K562 (cell line): ENCODE measurements around the gene SLC9A7. TPM values are rescaled to one million over a fixed set of nuclear protein-coding genes. Genes with fewer than 3 reads are reported as not detected.

ENCODE experiments used
- ATAC-seq: fragments of 200-7000 bp; cut with Tn5 transposase; 3 replicates; pipeline ENCODE4 v1.9.1; 2020; ENCODE audit warnings: moderate library complexity
- BruUV-seq: library from RNA; stranded (reverse); fragments of 400-500 nt; replicated peaks from 2 replicates; lab custom pipeline; 2021; lab: Mats Ljungman, UMichigan
- CTCF ChIA-PET: fragments of 300-600 bp; formaldehyde crosslinking; extraction: SDS; loops from one replicate; lab custom pipeline; 2021; ENCODE audit warnings: low intra/inter-chr PET ratio; lab: Yijun Ruan, JAX
- POLR2A ChIA-PET: fragments of 300-600, 350-650 bp; sonication (Branson Sonifier 250); formaldehyde crosslinking; extraction: SDS; loops from one replicate; lab custom pipeline; 2021; ENCODE audit warnings: antibody characterized with exemption, inconsistent platforms; lab: Yijun Ruan, JAX
- DNase-seq, 4 experiments: peaks; one replicate each; pipeline versions ENCODE4 v3.0.0 to v3.0.0-alpha.2; 2011 to 2018; ENCODE audit warnings: low spot score in 3 of 4, mixed read lengths in 3 of 4; ENCODE audit errors: extremely low read depth in 1 of 4
- FAIRE-seq: peaks from 2 replicates; lab custom pipeline; 2011; peaks lifted over from hg19 to GRCh38; lab: Jason Lieb, UNC
- H2AFZ ChIP-seq: 2 replicates; pipeline ENCODE4 v1.6.0; 2011; ENCODE audit warnings: low read depth, low read length, control low read depth, inconsistent platforms
- H3K27ac ChIP-seq: fragments of 200-600 bp; 3 replicates; pipeline ENCODE4 v1.8.0; 2011; ENCODE audit warnings: low read depth, mild to moderate bottlenecking, control low read depth, inconsistent platforms, low read length, moderate library complexity, mixed read lengths; ENCODE audit errors: extremely low read depth
- H3K27me3 ChIP-seq, 2 experiments: fragments of 300-600 bp in 1 of 2; 2 replicates in 1 of 2; 3 replicates in 1 of 2; pipeline versions ENCODE4 v1.6.0 to v1.8.0; 2011; ENCODE audit warnings: inconsistent platforms in 2 of 2, low read length in 2 of 2, mild to moderate bottlenecking in 1 of 2, mixed read lengths in 1 of 2, moderate library complexity in 1 of 2; ENCODE audit not compliant: control insufficient read depth in 2 of 2, insufficient read depth in 2 of 2
- H3K36me3 ChIP-seq: fragments of 300-600 bp; 3 replicates; pipeline ENCODE4 v1.8.0; 2011; ENCODE audit warnings: mild to moderate bottlenecking, low read length, inconsistent platforms; ENCODE audit not compliant: control insufficient read depth, insufficient read depth
- H3K4me1 ChIP-seq, 2 experiments: fragments of 200-600 bp in 1 of 2; replicated peaks in 1 of 2; 2 replicates in 1 of 2; 3 replicates in 1 of 2; pipeline versions ENCODE4 v1.5.1 to v1.8.0; 2011; ENCODE audit warnings: inconsistent platforms in 2 of 2, low read length in 2 of 2, mild to moderate bottlenecking in 1 of 2, mixed read lengths in 1 of 2, moderate library complexity in 1 of 2; ENCODE audit not compliant: control insufficient read depth in 2 of 2, insufficient read depth in 2 of 2
- H3K4me2 ChIP-seq: 2 replicates; pipeline ENCODE4 v1.6.1; 2011; ENCODE audit warnings: low read length, control low read depth, inconsistent platforms, mixed read lengths; ENCODE audit not compliant: insufficient read depth
- H3K4me3 ChIP-seq: fragments of 200-600 bp; sonication (generic), shearing (Covaris generic); 2 replicates; pipeline ENCODE4 v1.5.1; 2016; ENCODE audit warnings: control low read depth, inconsistent platforms
- H3K79me2 ChIP-seq: fragments of 200-600 bp; 3 replicates; pipeline ENCODE4 v1.8.0; 2011; ENCODE audit warnings: low read length, inconsistent platforms; ENCODE audit not compliant: control insufficient read depth, insufficient read depth
- H3K9ac ChIP-seq, 2 experiments: 2 replicates each; pipeline versions ENCODE4 v1.6.0 to v1.6.1; 2011; ENCODE audit warnings: low read depth in 2 of 2, low read length in 2 of 2, control low read depth in 1 of 2, inconsistent platforms in 1 of 2, mild to moderate bottlenecking in 1 of 2, mixed read lengths in 1 of 2; ENCODE audit not compliant: insufficient read depth in 1 of 2
- H3K9me1 ChIP-seq: one replicate; pipeline ENCODE4 v1.6.0; 2011; ENCODE audit warnings: inconsistent platforms, mild to moderate bottlenecking, low read length, moderate library complexity; ENCODE audit not compliant: control insufficient read depth, insufficient read depth
- H3K9me3 ChIP-seq: replicated peaks from 2 replicates; pipeline ENCODE4 v1.5.1; 2011; ENCODE audit warnings: low read depth, low read length, inconsistent platforms; ENCODE audit not compliant: control insufficient read depth, insufficient read depth
- H4K20me1 ChIP-seq: replicated peaks from 2 replicates; pipeline ENCODE4 v1.6.1; 2011; ENCODE audit warnings: low read length, inconsistent platforms, mixed read lengths; ENCODE audit not compliant: control insufficient read depth, insufficient read depth
- ETV1 ChIP-seq: fragments of 450-650 bp; conservative IDR thresholded peaks from 2 replicates; pipeline ENCODE4 v1.6.1; 2016; ENCODE audit warnings: missing genetic modification characterization, control low read depth, low read depth, missing compliant biosample characterization
- PML ChIP-seq: IDR thresholded peaks from 2 replicates; pipeline ENCODE4 v1.6.1; 2012; ENCODE audit warnings: low read length, inconsistent platforms
- POLR2H ChIP-seq: IDR thresholded peaks from 2 replicates; pipeline ENCODE4 v1.6.1; 2016; ENCODE audit warnings: missing genetic modification characterization, low read depth, mild to moderate bottlenecking, control low read depth, missing compliant biosample characterization, moderate library complexity
- PRMT5 ChIP-seq: sonication (generic); formaldehyde crosslinking; IDR thresholded peaks from 2 replicates; pipeline ENCODE4 v1.5.0; 2020; ENCODE audit warnings: missing genetic modification reagents
- TGIF2 ChIP-seq: sonication (generic); formaldehyde crosslinking; IDR thresholded peaks from 2 replicates; pipeline ENCODE4 v1.8.1; 2022; ENCODE audit warnings: mild to moderate bottlenecking, missing genetic modification reagents, moderate library complexity
- ZFP36 ChIP-seq: fragments of 150-350 bp; IDR thresholded peaks from 2 replicates; pipeline ENCODE4 v1.6.1; 2018; ENCODE audit warnings: low read length, low read depth; ENCODE audit not compliant: partially characterized antibody
- ZNF445 ChIP-seq: fragments of 250-450 bp; sonication (Bioruptor Pico); IDR thresholded peaks from 2 replicates; pipeline ENCODE4 v1.4.0; 2020; ENCODE audit warnings: low read depth, mild to moderate bottlenecking, moderate library complexity
- WGBS: fragments of 100-300 bp; shearing (Covaris generic); methylation state at CpG from one replicate; pipeline ENCODE4 v1.1.6; 2016; ENCODE audit warnings: low coverage, mixed read lengths; ENCODE audit not compliant: insufficient coverage; ENCODE audit errors: missing lambda C conversion rate; 5-methylcytosine and 5-hydroxymethylcytosine counted together
- in situ Hi-C: fragments of 300-500 bp; cut with MboI; formaldehyde crosslinking; loops from 4 replicates; pipeline ENCODE4 v1.15.0; 2018; ENCODE audit warnings: inconsistent platforms, mixed read lengths
- intact Hi-C: fragments of 100-400 bp; cut with micrococcal nuclease; formaldehyde crosslinking; loops from 2 replicates; pipeline ENCODE4 v1.14.2; 2022
- polyA plus RNA-seq, 8 experiments: library from polyadenylated mRNA; depleted of rRNA in 4 of 8; stranded (reverse) in 5 of 8; unstranded in 3 of 8; fragments of >200 nt; fragmentation: Nextera tagmentation in 2 of 8; fragmentation: Illumina TruSeq in 1 of 8; extraction: Ambion mirVana in 2 of 8; extraction: Trizol in 1 of 8; gene quantifications; 2 replicates each; pipeline versions ENCODE4 v1.2.1 to v1.2.3, GENCODE V29; 2011 to 2014; ENCODE audit warnings: inconsistent platforms in 1 of 8, missing spikeins in 1 of 8
- total RNA-seq, 7 experiments: library from RNA; depleted of rRNA in 6 of 7; stranded (reverse); fragments of >200 nt in 6 of 7; fragmentation: Illumina TruSeq in 2 of 7; extraction: Trizol in 2 of 7; gene quantifications; 2 replicates each; pipeline versions ENCODE4 v1.2.1 to v1.2.3, GENCODE V29; 2011 to 2021; ENCODE audit warnings: low replicate concordance in 1 of 7

Gene SLC9A7
- total and polyA plus RNA-seq, 9 of the 15 experiments (the other 6 are each of a cell fraction or from before 2014, with no cell fraction given) = 0.04 to 0.13 (median 0.09) TPM; not detected in 5

DNA sequence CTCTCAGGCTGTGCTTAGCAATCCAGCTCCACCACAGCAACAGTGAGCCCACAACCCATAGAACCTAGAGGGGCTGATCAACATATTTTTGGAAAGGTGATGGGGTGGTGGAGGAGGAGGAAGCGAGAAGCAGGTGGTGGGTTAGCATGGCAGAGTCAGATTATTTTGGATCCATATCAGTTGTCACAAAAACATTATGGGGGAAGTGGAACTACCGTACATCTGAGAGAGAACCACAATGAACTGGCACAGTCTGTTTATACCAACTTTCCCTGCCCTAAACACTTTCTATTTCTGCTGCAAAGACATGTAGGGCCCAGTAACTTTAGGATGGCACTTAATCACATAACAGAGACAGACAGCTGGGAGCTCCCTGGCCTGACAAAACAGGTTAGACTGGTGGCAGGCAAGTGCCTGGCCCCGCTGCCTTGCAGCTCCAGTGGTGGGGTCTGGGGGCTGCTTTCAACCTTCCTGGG, 4.3 kb downstream of the SLC9A7 start:
- Histone ChIP-seq H3K9me3 (no peaks in the 10 kb centered on the region), H3K9me1 (no peaks in the 10 kb centered on the region), H3K4me2 (no peak overlapping the region), H4K20me1 (no peaks in the 10 kb centered on the region), H3K9ac (no peak overlapping the region), H3K36me3 (no peaks in the 10 kb centered on the region), H3K4me1 (peaks cover 0 to 12% of the 10 kb centered on the region in 2 experiments; a peak in 2 of 5 replicates), H3K4me3 (no peak overlapping the region), H2AFZ (no peak overlapping the region), H3K27ac (no peak overlapping the region), H3K27me3 (peaks cover 0 to 8% of the 10 kb centered on the region in 2 experiments; a peak in 2 of 5 replicates), H3K79me2 (no peaks in the 10 kb centered on the region)
- FAIRE-seq (no peak), ATAC-seq (no peak), DNase-seq (no peak)
- in situ Hi-C loops = no loop called here
- ChIA-PET POLR2A (no interaction called here), CTCF (no interaction called here)
- BruUV-seq = no TSS peak
- intact Hi-C loops = no loop called here
- TF ChIP-seq ZNF445 (no peak), ZFP36 (no peak), POLR2H (tag) (no peak), TGIF2 (CRISPR knock-in tag) (no peak)
- WGBS = 0% methylated on average over 3 of the region's 3 CpGs

- H3K79me2 ChIP-seq = no peaks in the 10 kb centered on the region
- H3K9me1 ChIP-seq = no peaks in the 10 kb centered on the region
- H3K9ac ChIP-seq = no peak overlapping the region
- peaks cover 0 to 8% of the 10 kb centered on the region in 2 experiments; a peak in 1 of 5 replicates for H3K27me3 ChIP-seq
- ChIA-PET CTCF (no interaction called here), POLR2A (no interaction called here)
- no peak overlapping the region for H3K4me2 ChIP-seq
- DNase-seq (no peak), ATAC-seq (no peak), FAIRE-seq (no peak)
- no TSS peak for BruUV-seq
- in situ Hi-C loops (no loop called here), intact Hi-C loops (no loop called here)
- no peak overlapping the region for H3K4me3 ChIP-seq
- peaks cover 0 to 7% of the 10 kb centered on the region in 2 experiments; a peak in 1 of 5 replicates for H3K4me1 ChIP-seq
- no peaks in the 10 kb centered on the region for H4K20me1 ChIP-seq
- H3K27ac ChIP-seq = no peak overlapping the region
- TF ChIP-seq ETV1 (tag) = no peak
- TF ChIP-seq PRMT5 (CRISPR knock-in tag) = no peak
- TF ChIP-seq PML = no peak
- no peaks in the 10 kb centered on the region for H3K9me3 ChIP-seq
- no peak overlapping the region for H2AFZ ChIP-seq
- no peaks in the 10 kb centered on the region for H3K36me3 ChIP-seq
Measured at GRCh38 chrX:46754036-46754435, 4.9 kb downstream of the SLC9A7 start.
